Activated gamma-delta T cell treated with Interleukin-2 at 50 U/mL for 16 hours (primary cell): Measurements from ENCODE around the gene ICAM3.
A peak's percentile ranks its signal among the peaks of the same experiment; 100 is the strongest.

ENCODE experiments used
- DNase-seq: peaks from one replicate; pipeline ENCODE4 v3.0.0-alpha.2; 2020

The ICAM3 gene

DNA sequence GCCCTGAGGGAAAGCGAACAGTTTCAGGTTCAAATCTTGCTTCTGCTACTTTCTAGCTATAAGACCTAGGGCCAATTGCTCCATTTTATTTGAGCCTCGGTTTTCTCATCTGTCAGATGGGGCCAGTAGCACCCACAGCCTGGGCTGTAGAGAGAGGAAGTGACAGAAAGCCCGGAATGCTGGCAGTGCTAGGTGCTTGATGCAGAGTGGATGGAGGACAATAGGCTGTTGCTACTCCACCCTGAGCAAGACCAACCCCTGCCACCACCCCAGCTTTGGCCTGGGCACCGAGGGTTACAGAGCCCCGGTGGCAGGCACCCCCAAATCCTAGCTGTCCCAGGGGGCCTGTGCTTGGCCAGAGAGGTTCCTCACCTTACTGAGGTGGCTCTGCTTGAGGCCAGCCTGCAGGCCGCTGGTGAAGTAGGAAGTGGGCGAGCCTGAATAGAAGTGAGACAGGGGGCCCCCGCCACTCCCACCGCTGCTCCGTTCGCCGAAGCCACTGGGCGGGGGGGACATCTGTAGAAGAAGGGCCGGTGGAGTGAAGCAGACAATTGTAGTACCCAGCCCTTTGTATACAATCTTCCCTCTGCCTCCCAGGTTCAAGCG is 21.5 kb downstream of the ICAM3 start:
- DNase-seq, result no peak

DNA sequence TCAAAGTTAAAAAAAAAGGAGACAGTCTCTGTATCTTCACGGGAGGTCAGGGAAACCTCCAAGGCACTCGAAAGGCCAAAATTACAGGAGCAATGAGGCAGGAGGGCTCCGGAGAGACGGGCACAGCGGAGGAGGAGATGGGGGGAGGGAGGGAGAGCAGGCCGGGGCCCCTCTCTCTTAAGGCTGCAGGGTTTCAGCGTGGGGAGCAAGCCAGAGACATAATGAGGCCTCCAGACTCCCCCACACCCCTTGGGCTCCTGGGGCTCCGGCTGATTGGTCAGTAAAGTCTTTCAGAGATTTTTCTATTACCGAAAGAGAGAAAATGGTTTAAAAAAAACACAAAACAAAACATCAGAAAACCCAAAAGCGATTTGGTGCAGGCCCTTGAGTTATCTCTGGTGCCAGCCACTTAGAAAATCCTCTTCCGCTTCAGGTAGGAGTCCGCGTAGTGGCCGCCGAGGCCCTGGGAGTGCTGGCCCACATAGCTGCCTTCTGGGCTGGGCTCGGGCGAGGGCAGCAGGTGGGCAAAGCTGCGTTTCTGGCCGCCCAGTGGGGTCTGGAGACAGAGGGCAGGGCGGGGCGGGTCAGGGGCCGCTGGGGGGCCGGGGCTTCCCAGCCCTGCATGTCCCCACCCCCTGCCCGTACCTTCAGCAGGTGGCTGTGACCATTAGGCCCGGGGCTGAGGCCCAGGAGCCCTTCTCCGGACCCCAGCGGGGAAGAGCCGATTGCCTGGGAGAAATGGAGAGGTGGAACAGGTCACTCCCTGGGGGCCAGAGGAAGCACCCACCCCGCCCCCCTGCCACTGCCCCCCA is 22.2 kb downstream of the ICAM3 start:
- DNase-seq, result no peak

DNA sequence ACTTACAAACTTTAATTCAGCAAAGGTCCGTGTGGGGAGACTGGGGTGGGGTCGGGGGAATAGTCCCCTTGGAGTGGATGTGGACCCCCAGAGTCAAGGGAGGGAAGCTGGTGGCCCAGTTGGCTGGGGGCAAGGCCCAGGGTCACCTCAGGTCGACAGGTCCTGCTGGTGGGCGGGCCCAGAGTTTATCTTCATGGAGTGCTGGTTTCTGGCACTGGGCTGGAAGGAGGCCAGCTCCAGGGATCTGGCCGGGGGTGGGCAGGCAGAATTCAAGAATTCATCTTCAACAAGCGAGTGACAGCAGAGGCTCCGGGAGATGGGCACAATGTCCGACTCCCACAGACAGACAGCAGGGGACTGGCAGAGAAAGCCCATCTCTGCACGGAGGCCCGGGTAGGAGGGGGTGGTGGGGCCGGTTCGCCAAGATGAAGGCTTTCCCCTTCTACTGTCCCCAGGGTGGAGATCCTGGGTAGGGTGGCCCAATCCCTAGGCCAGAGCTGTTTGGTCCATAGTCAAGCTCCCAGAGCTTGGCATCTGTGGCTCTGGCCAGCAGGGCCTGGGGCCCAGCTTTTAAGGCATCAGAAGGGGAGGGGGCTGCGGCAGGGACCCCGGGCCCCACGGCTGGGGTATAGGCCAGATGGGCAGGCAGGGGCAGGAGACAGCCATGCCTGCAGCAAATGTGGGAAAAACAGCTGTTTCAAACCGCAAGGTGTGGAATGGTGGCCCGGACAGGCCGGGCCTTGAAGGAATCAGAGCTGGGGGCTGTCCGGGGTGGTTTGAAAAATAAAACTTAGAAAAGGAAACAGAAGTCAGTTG is 23.0 kb downstream of the ICAM3 start:
- DNase-seq, result no peak

DNA sequence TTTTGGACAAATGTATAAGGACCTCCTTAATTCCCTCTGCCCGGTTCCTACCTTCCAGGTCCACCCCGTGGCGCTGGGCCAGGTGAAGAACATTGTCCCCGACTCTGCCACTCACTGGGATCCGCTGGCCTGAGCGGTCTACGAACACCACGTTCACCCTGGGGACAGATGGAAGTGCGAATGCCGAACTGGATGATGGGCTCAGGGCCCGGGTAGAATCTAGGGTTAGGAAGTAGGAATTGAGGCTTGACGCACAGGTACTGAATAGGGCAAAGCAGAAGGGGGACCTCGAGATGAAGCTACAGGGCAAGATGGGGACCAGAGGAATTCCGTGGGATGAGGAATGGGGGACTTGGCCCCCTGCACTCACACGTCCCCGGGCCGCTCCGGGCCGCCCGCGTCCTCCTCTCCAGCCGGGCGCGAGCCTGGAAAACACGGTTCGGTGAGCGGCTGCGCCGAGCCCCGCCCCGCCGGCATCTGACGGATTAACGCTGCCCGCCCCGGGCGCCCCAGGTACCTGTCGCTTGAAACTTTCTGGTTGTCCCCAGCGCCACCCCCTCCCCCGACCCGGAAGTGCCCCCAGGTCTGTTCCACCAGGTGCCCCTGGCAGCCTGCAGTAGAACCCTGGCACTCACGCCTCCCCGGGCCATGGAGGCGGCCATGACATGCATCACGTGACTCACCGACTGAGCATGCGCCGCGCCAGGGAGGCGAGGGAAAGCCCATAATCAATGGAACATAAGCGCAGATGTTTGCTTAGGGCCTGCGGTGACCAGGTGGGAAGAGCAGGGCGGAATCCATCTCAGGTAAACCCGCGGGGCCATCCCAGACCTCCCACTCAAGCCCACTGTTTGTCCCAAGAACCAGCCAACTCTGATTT is 23.8 kb downstream of the ICAM3 start, which contains the start of gene FDX2:
TSS of gene FDX2 (minus strand) at position 681 of the 880 bp plus-strand sequence. CDS start at position 662, 19 bp downstream.
- DNase-seq, result peak; percentile 89

DNA sequence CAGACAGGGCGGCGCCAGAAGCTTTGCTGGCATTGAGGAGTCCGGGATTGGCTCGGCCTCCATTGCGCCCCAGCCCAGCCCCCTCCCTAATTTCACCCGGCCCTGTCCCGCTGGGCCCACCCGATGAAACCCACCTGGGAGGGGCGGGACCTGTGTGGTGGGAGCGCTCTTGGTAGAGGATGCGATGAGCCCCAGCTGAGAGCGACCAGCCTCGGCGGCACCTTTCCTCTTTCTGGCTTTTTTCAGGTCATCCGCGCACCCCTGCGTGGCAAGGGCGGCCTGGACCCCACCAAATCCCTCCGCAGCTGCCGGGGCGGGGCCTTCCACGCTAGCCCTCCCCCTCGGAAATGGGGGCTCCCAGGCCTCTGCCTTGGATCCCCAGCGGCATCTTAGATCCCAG is 30.0 kb downstream of the ICAM3 start, which contains the start of gene ZGLP1:
TSS of gene ZGLP1 (minus strand) at position 393 of the 400 bp plus-strand sequence.
- DNase-seq, result no peak

DNA sequence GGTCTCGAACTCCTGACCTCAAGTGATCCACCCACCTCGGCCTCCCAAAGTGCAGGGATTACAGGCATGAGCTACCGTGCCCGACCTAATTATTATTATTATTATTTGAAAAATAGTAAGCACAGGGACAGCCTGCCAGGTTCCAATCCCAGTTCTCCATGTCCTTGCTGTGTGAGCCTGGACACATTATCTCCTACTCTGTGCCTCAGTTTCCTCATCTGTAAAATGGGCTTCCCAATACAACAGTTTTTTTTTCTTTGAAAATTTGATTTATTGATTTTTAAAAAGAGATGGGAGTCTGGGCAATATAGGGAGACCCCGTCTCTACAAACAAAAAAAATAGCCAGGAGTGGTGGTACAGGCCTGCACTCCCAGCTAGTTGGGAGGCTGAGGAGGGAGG is 33.1 kb downstream of the ICAM3 start:
- no peak for DNase-seq

DNA sequence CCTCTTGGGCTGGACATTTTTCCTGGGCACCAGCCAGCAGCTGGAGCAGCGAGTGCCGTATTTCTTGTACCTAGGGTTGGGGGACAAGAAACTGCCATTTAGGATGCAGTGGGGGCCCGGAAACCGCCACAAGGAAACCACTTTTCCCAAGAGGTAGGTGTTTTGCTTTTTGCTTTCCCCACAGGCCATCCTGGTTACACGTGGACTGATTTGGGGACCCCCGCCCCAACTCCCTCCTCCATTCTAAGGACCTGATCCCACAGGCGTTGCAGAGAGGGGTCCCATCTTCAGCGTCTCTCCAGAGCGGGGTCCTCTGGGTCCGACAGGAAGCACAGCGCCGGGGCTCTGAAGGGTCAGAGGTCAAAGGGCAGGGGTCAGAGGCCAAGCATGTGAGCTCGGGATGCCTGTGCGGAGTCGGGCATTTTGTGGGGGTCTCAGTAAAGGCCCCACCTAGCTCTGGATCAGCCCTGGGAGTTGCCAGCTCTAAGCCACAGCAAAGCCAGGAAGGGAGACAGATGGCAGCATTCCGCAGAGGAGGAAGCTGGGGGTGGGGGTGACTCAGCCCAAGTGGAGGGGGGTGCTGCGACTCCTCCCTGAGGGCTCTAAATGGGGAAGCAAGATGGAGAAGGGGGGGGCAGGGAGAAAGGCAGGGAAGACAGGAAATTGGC is 34.2 kb downstream of the ICAM3 start:
- DNase-seq, result no peak

DNA sequence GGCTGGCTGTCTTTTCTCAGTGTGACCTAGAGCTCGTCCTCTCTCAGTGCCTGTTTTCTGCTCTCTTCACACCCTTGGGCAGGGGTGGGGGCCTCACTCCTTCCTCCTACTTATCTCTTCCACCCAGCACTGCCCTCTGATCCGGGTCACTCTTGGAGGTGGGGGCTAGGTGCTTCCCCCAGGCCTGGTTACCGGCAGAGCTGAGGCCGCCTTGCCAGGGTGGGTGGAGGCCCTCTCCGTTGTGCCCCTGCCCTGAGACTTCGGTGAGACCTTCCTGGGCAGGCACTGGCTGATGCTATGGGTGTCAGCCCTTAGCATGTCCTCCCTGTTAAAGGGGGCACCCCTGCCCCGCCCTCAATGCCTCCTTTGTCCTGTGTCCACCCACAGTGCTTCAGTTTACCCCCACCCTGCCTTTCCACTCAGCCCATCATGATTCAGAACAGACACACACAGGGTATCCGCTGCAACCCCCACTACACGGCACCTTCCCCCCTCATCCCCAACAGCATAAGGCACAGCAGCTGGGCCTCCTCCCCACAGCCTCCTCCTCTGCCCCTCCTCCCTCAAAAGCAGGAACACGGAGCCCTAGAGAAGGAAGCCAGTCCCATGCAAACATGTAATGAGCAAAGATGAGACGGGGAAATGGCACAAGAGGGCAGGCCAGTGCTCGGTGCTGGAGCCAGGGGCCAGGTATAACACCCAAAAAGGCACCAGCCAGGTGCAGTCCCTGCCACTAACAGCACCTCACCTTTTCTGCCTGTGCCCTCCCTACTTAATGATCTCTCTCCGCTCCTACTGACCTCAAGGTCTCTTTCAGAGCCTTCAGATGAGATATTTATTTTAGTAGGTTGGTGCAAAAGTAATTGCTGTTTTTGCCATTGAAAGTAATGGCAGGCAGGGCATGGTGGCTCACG is 39.6 kb downstream of the ICAM3 start:
- no peak for DNase-seq

DNA sequence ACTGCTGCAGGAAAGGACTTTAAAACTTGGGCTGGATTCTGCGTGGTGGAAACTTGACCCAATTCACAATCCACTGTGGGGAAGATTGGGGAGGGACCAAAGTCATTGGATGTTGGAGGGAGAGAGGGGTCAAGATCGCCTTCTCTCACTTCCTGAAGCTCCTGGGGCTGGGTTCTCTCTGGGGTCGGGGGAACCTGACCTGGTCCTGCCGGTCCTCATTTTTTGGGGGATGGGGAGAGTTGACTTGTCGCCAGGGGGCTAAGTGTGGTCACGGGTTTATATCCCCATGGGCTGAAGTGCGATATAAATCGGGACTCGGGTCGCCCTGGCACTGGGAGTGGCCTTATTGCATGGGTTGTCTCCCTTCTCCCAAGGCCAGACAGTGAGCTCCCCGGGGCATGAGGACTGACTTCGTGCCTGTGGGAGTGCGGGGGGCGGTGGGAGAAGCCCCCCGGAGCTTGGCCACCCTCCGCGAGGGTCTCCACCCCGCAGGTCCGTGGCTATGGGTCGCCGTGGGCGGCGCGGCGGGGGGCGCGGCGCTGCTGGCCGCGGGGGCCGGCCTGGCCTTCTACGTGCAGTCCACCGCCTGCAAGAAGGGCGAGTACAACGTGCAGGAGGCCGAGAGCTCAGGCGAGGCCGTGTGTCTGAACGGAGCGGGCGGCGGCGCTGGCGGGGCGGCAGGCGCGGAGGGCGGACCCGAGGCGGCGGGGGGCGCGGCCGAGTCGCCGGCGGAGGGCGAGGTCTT is 43.4 kb downstream of the ICAM3 start:
- no peak for DNase-seq

DNA sequence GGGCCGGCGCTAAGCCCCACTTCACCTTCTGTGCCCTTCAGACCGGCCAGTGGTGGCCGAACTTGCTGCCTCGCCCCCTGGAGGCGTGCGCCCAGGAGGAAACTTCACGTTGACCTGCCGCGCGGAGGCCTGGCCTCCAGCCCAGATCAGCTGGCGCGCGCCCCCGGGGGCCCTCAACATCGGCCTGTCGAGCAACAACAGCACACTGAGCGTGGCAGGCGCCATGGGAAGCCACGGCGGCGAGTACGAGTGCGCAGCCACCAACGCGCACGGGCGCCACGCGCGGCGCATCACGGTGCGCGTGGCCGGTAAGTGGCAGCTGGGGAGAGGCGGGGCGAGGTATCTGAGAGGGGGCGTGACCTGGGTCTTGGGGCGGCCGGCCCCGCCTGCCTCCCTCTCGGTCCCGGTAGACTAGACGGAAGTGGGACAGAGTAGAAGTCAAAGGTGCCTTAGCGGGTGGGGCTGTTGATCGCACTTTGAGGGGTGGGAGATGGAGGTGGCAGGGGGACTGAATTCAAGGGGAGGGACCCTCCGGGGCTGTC is 44.0 kb downstream of the ICAM3 start:
- DNase-seq, result peak; percentile 68

DNA sequence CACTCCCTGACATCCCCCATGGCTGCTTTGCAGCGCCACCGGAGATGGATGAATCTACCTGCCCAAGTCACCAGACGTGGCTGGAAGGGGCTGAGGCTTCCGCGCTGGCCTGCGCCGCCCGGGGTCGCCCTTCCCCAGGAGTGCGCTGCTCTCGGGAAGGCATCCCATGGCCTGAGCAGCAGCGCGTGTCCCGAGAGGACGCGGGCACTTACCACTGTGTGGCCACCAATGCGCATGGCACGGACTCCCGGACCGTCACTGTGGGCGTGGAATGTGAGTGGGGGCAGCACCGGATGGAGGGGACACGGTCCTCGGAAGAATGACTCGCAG is 45.1 kb downstream of the ICAM3 start:
- DNase-seq, result no peak

DNA sequence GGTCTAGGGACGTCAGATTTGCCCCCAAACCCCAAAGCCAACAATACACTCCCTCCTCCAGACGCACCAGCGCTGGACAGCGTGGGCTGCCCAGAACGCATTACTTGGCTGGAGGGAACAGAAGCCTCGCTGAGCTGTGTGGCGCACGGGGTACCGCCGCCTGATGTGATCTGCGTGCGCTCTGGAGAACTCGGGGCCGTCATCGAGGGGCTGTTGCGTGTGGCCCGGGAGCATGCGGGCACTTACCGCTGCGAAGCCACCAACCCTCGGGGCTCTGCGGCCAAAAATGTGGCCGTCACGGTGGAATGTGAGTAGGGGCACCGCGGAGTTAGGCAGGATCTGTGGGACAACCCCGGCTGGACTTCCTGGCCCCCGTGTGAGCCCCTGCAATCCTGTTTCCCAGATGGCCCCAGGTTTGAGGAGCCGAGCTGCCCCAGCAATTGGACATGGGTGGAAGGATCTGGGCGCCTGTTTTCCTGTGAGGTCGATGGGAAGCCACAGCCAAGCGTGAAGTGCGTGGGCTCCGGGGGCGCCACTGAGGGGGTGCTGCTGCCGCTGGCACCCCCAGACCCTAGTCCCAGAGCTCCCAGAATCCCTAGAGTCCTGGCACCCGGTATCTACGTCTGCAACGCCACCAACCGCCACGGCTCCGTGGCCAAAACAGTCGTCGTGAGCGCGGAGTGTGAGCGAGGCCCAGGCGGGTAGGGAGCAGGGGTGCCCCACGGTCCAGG is 45.6 kb downstream of the ICAM3 start:
- no peak for DNase-seq

DNA sequence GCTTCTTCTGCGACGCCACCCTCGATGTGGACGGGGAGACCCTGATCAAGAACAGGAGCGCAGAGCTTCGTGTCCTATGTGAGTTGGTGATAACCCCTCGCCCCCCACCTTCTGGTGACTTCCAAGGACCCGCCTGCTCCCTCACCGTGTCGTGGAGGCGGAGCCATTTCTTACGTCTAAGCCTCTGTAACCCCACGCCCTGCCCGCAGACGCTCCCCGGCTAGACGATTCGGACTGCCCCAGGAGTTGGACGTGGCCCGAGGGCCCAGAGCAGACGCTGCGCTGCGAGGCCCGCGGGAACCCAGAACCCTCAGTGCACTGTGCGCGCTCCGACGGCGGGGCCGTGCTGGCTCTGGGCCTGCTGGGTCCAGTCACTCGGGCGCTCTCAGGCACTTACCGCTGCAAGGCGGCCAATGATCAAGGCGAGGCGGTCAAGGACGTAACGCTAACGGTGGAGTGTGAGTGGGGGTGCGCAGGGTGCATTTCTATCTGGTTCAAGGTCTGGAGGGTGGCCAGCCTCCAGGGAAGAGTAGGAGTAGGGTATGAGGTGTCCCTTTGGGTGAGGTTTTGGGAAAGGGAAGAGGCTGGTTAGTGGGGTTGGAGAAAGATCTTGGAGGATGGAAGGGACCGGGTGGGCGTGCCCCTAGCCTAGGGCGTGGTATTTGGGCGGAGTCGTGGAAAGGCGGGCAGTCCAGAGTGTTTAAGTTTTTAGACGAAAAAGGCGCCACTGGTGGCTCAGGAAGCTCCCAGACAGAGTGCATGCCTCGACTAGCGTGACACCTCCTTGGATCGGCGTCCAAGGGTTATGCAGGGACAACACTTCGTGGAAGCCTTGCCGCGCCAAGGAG is 46.4 kb downstream of the ICAM3 start:
- DNase-seq, result no peak

DNA sequence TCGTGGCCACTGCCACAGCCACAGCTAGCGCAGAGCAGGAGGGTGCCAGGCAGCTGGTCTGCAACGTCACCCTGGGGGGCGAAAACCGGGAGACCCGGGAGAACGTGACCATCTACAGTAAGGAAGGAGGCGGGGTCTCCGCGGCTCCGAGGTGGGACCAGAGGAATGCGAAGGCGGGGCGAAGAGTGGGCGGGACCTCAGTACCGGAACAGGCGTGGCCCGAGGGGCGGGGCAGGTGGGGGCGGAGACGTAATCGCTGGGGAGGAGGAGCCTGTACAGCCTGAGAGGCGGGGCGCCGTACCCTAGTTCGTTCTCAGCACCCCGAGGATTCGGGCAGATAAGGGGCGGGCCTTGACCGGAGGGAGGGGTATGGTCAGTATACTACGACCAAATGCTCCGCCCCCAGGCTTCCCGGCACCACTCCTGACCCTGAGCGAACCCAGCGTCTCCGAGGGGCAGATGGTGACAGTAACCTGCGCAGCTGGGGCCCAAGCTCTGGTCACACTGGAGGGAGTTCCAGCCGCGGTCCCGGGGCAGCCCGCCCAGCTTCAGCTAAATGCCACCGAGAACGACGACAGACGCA is 47.1 kb downstream of the ICAM3 start:
- peak; percentile 67 for DNase-seq

DNA sequence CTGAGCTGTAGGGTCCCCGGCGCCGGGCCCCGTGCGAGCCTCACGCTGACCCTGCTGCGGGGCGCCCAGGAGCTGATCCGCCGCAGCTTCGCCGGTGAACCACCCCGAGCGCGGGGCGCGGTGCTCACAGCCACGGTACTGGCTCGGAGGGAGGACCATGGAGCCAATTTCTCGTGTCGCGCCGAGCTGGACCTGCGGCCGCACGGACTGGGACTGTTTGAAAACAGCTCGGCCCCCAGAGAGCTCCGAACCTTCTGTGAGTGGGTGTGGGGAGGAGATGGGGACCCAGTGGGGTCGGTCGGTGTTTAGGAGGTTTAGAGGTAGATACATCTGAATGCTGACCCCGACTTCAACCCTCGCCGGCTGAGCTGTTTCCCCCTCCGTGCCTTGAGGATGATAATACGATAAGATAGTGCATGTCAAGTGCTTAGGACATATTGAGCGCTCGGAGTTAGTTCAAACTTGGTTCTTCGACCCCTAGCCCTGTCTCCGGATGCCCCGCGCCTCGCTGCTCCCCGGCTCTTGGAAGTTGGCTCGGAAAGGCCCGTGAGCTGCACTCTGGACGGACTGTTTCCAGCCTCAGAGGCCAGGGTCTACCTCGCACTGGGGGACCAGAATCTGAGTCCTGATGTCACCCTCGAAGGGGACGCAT is 47.7 kb downstream of the ICAM3 start:
- DNase-seq, result no peak

DNA sequence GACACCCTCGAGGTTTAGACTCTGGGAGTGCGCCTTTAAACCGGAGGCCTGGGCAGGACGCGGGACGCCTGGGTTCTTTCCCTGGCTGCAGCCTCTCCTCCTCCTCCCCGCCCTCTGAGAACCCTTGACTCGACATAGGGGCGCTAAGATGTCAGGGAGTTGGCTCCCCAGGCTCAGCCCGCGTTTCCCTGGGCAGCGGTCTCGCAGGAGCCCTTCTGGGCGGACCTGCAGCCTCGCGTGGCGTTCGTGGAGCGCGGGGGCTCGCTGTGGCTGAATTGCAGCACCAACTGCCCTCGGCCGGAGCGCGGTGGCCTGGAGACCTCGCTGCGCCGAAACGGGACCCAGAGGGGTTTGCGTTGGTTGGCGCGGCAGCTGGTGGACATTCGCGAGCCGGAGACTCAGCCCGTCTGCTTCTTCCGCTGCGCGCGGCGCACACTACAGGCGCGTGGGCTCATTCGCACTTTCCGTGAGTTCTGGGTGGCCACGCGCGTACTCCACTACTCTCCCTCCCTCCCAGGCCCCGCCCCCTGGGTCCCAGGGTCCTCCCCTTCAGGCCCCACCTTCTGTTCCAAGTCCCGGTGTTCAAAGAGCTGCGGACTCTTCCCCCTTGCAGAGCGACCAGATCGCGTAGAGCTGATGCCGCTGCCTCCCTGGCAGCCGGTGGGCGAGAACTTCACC is 48.4 kb downstream of the ICAM3 start:
- peak; percentile 47 for DNase-seq
